ENCODE measurements around the gene THSD4. TPM values are rescaled to one million over a fixed set of nuclear protein-coding genes. Genes with fewer than 3 reads are reported as not detected.

Gene THSD4
- total RNA-seq, 1 experiment from 2014 or later = 0.29 TPM

DNA sequence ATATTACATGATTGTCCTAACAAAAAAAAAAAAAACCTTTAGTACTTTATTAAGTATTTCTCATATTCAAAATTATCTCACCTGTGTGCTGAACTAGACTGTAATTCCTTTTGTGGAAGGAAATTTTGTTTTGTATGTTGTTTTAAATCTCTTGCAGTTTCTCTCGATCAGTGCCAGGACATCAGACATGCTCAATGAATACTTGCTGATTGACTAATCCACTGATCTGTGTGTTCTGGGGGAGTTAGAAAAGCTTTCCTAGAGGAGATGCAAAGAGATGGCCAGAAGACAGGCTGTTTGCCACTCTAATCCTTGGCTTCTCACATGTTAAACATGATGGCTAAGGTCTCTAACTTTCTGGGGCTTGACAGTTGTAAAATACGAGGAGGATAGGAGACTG lies 461.8 kb downstream of the THSD4 start:
- H3K27me3 Mint-ChIP-seq (ENCODE audit: insufficient read depth, unreplicated experiment) = no peaks in the 10 kb centered on the region
- TF ChIP-seq, protein P1, sequence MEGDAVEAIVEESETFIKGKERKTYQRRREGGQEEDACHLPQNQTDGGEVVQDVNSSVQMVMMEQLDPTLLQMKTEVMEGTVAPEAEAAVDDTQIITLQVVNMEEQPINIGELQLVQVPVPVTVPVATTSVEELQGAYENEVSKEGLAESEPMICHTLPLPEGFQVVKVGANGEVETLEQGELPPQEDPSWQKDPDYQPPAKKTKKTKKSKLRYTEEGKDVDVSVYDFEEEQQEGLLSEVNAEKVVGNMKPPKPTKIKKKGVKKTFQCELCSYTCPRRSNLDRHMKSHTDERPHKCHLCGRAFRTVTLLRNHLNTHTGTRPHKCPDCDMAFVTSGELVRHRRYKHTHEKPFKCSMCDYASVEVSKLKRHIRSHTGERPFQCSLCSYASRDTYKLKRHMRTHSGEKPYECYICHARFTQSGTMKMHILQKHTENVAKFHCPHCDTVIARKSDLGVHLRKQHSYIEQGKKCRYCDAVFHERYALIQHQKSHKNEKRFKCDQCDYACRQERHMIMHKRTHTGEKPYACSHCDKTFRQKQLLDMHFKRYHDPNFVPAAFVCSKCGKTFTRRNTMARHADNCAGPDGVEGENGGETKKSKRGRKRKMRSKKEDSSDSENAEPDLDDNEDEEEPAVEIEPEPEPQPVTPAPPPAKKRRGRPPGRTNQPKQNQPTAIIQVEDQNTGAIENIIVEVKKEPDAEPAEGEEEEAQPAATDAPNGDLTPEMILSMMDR (IDR thresholded peaks at IDR 0.05; ENCODE audit: insufficient read depth in 1 of 2, low read depth in 1 of 2, low read length in 1 of 2, severe bottlenecking in 1 of 2, unreplicated experiment in 1 of 2) = no peak
- Histone ChIP-seq H3K4me3 (ENCODE audit: low read depth, low read length) (no peak overlapping the region), H3K4me1 (no peaks in the 10 kb centered on the region), H3K36me3 (ENCODE audit: control insufficient read depth, insufficient read depth, low read length) (no peaks in the 10 kb centered on the region), H3K27me3 (replicated peaks; ENCODE audit: control insufficient read depth, insufficient read depth, low read length) (no peaks in the 10 kb centered on the region), H3K9me3 (no peaks in the 10 kb centered on the region)
- CTCF ChIA-PET = no interaction called here
- no peak overlapping the region for H3K27ac Mint-ChIP-seq (ENCODE audit: unreplicated experiment)
- H3K36me3 Mint-ChIP-seq (ENCODE audit: insufficient read depth, unreplicated experiment) = no peaks in the 10 kb centered on the region
- POLR2A ChIA-PET = no interaction called here
- H3K4me1 Mint-ChIP-seq (ENCODE audit: low read depth, unreplicated experiment) = no peaks in the 10 kb centered on the region
- intact Hi-C loops (cut with micrococcal nuclease; ENCODE audit: unreplicated experiment) = no loop called here
- no peak overlapping the region for H3K4me3 Mint-ChIP-seq (ENCODE audit: unreplicated experiment)
- no peak for DNase-seq
- no TSS peak for BruUV-seq (replicated peaks)
- H3K9me3 Mint-ChIP-seq (ENCODE audit: unreplicated experiment) = no peaks in the 10 kb centered on the region

DNA sequence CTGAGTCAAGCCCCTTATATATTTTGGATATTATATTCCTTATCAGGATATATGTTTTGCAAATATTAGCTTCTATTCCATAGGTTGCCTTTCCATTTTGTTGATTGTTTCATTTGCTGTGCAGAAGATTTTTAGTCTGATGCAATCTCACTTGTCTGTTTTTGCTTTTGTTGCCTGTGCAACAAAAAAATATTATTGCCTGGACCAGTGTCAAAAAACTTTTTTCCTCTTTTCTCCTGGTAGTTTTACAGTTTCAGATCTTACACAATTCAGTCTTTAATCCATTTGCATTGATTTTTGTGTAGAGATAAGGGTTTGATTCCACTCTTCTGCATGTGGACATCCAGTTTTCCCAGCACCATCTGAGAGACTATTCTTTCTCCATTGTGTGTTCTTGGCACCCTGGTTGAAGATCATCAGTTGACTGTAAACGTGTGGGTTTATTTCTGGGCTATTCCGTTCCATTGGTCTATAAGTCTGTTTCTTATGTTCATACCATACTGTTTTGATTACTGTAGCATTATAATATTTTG lies 466.2 kb downstream of the THSD4 start:
- TF ChIP-seq, protein P1 (IDR thresholded peaks at IDR 0.05; ENCODE audit: insufficient read depth in 1 of 2, low read depth in 1 of 2, low read length in 1 of 2, severe bottlenecking in 1 of 2, unreplicated experiment in 1 of 2) = no peak
- Histone ChIP-seq H3K36me3 (ENCODE audit: control insufficient read depth, insufficient read depth, low read length) (no peaks in the 10 kb centered on the region), H3K27me3 (replicated peaks; ENCODE audit: control insufficient read depth, insufficient read depth, low read length) (no peaks in the 10 kb centered on the region), H3K4me1 (no peaks in the 10 kb centered on the region), H3K4me3 (ENCODE audit: low read depth, low read length) (no peak overlapping the region), H3K9me3 (no peaks in the 10 kb centered on the region)
- ChIA-PET CTCF (no interaction called here), POLR2A (no interaction called here)
- no peak overlapping the region for H3K4me3 Mint-ChIP-seq (ENCODE audit: unreplicated experiment)
- H3K4me1 Mint-ChIP-seq (ENCODE audit: low read depth, unreplicated experiment) = no peaks in the 10 kb centered on the region
- no peak for DNase-seq
- no peaks in the 10 kb centered on the region for H3K36me3 Mint-ChIP-seq (ENCODE audit: insufficient read depth, unreplicated experiment)
- no peak overlapping the region for H3K27ac Mint-ChIP-seq (ENCODE audit: unreplicated experiment)
- no TSS peak for BruUV-seq (replicated peaks)
- intact Hi-C loops (cut with micrococcal nuclease; ENCODE audit: unreplicated experiment) = no loop called here
- no peaks in the 10 kb centered on the region for H3K27me3 Mint-ChIP-seq (ENCODE audit: insufficient read depth, unreplicated experiment)
- H3K9me3 Mint-ChIP-seq (ENCODE audit: unreplicated experiment) = peaks cover 11% of the 10 kb centered on the region

DNA sequence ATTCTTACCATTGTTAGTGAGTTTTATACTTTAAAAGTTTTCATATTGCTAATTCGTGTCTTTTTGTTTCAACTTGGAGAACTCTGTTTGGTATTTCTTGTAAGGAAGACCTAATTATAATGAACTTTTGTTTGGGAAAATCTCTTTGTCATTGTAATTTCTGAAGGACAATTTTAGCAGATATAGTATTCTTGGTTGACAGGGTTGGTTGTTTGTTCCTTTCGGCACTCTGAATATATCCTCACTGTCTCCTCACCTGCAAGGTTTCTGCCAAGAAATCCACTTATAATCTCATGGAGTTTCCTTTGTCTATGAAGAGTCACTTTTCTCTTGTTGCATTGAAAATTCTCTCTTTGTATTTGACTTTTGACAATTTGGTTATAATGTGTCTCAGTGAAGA lies 469.9 kb downstream of the THSD4 start:
- Histone ChIP-seq H3K27me3 (replicated peaks; ENCODE audit: control insufficient read depth, insufficient read depth, low read length) (no peaks in the 10 kb centered on the region), H3K36me3 (ENCODE audit: control insufficient read depth, insufficient read depth, low read length) (no peaks in the 10 kb centered on the region), H3K4me1 (no peaks in the 10 kb centered on the region), H3K4me3 (ENCODE audit: low read depth, low read length) (no peak overlapping the region), H3K9me3 (no peaks in the 10 kb centered on the region)
- ChIA-PET CTCF (no interaction called here), POLR2A (no interaction called here)
- Mint-ChIP-seq H3K9me3 (ENCODE audit: unreplicated experiment) (peaks cover 11% of the 10 kb centered on the region), H3K27ac (ENCODE audit: unreplicated experiment) (no peak overlapping the region), H3K4me3 (ENCODE audit: unreplicated experiment) (no peak overlapping the region), H3K27me3 (ENCODE audit: insufficient read depth, unreplicated experiment) (no peaks in the 10 kb centered on the region), H3K4me1 (ENCODE audit: low read depth, unreplicated experiment) (peaks cover 8% of the 10 kb centered on the region), H3K36me3 (ENCODE audit: insufficient read depth, unreplicated experiment) (no peaks in the 10 kb centered on the region)
- no TSS peak for BruUV-seq (replicated peaks)
- intact Hi-C loops (cut with micrococcal nuclease; ENCODE audit: unreplicated experiment) = no loop called here
- TF ChIP-seq, protein P1 (IDR thresholded peaks at IDR 0.05; ENCODE audit: insufficient read depth in 1 of 2, low read depth in 1 of 2, low read length in 1 of 2, severe bottlenecking in 1 of 2, unreplicated experiment in 1 of 2) = no peak
- DNase-seq = no peak
